ENCODE results near the gene SPTBN5. TPM values are rescaled to one million over a fixed set of nuclear protein-coding genes. Genes with fewer than 3 reads are reported as not detected.
A peak's percentile ranks its signal among the peaks of the same experiment; 100 is the strongest.

Gene SPTBN5
- total RNA-seq, 1 experiment from 2014 or later: 1.6 TPM

DNA sequence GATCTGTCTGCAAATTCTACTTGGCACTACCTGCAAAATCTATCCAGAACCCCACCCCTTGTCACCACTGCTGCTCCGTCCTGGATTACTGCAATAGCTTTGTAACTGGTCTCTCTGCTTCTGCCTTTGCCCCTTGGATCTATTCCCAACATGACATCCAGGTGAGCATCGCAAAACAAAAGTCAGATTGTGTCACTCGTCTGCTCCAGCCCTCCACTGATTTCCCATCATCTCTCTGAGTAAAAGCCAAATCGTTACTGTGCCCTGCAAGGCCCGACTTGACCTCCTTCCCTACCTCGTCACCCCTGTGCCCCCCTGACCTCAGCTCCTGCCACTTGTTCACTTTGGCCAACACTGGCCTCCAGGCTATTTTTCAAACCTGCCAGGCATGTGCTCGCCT, 9.4 kb downstream of the SPTBN5 start:
- DNase-seq (ENCODE audit: low spot score): no peak

- DNase-seq (ENCODE audit: low spot score): no peak
Measured at GRCh38 chr15:41883484-41883825, 10.4 kb downstream of the SPTBN5 start.

- DNase-seq (ENCODE audit: low spot score): no peak
Measured at GRCh38 chr15:41882689-41883483, 11.0 kb downstream of the SPTBN5 start.

- DNase-seq (ENCODE audit: low spot score): no peak
Measured at GRCh38 chr15:41881920-41882688, 11.7 kb downstream of the SPTBN5 start.

GRCh38 chr15:41881550-41881919, 12.3 kb downstream of the SPTBN5 start:
- peak; percentile 33 for DNase-seq (ENCODE audit: low spot score)

DNA sequence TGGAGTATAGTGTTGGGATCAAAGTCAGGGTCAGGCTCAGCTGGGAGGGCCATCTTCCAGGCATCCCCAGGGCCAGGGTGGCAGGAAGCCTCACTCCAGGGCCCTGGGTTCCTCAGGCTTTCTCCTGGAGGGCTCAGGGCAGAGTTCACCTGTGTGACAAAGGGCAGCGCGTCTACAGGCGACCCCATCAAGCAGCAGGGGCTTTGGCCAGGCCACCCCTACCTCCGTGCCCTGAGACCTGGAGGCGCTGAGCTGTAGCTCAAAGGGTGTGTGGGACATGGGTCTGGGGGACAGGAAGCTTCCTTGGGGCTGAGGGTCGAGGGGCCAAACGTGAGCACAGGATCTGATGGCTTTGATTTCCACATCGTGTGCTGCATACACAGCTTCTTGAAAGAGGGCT, 12.8 kb downstream of the SPTBN5 start:
- no peak for DNase-seq (ENCODE audit: low spot score)

DNA sequence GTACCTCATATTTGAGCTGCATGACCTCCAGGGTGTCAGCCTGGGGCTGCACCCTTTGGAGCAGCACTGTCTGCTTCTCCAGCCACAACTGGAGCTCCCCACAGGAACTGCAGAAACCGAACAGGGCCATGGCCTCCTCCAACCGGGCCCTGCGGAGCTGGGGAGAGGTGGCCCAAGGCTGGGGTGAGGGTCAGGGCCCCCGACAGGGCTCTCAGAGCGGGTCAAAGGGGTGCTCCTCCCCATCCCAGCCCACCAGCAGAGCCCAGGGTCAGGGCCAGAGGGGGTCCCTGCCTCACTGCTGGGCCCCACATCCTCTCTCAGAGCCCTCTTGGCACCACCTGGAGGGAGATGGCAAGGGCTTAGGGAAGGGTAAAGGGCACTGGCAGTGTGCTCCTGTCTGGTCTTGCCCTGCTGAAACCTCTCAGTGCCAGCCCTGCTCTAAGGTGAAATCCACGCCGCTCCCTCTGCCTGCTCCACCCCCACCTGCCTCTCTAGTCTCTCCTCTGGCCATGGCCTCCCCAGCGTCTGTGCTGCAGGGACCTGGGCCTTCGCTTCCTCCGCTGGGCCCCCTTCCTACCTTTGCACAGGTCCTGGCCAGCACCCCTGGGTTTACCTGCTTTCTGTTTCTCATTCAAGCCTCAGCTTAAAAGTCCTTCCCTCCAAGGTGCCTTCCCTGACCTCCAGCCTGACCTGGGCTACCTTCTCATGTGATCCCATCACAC, 13.5 kb downstream of the SPTBN5 start:
- DNase-seq (ENCODE audit: low spot score): no peak

DNA sequence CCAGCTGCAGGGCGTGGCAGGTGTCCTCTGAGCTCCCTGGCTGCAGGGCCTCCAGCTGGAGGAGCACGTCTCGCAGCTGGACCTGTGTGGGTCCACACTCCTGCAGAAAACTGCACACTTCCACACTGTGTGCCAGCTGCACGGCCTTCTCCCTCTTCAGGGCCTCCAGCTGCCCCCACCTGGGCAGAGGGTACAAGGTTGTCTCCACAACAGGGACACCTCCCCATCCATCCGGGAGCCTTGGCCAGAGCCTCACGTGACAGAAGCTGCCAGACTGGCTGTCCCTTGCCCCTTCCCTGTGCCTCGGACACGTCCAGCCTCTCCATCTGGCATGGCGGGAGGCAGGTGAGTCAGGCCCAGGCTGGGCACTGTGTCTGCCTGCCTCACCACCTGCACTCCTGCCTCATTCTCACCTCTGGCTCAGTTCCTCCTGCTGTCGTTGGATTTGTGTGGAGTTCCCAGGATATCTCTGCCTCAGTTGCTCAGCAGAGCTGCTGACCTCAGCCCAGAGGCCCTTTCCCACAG, 14.5 kb downstream of the SPTBN5 start:
- no peak for DNase-seq (ENCODE audit: low spot score)

DNA sequence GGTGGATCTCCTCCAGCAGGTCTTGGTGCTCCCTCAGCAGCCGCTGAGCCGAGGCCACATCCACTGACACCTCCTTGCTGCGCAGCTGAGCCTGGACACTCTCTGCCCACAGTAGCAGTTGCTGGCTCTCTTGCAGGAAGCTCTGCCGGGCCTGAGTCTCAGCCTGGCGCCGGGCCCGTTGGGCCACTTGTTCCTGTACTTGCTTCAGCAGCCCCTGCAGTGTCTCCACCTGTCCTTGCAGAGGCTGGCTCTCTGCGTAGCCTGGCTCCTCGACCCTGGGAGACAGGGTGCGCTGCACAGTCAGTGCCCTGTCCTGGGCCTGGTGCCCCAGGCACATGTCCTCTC, 15.5 kb downstream of the SPTBN5 start:
- DNase-seq (ENCODE audit: low spot score): no peak

DNA sequence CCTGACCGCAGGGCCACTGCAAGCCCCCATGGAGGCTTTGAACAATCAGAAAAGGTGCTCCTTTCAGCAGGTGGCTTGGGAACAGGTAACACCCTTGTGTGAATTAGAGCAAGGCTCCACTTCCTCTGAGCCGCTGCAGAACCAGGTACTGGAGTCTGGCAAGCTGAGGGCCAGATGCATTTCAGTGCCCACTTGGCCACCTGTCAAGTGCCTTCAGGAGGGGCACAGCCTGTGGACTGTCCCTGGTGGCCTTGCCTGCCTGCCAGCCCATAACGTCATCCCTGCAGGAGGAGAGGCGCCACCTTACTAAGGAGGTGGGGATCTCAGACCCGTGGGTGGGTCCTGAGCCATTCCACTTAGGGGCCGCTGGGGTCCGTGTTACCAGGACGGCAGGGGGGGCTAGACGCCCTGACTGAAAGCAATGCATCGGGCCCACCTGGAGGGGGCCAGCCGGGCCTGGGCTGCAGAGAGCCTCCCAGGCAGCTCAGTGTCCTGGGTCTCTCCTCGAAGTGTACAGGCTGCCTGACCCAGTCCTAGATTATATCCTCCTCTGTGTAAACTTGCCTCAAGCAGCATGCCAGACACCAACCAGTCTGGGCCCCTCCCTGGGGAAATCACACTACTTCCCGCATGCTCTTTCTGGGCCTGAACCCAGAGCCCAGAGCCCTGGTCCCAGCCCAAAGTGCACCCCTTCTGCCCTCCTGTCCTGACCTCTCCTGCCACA, 16.1 kb downstream of the SPTBN5 start:
- no peak for DNase-seq (ENCODE audit: low spot score)

GRCh38 chr15:41876689-41877088, 17.2 kb downstream of the SPTBN5 start:
- DNase-seq (ENCODE audit: low spot score): no peak

DNA sequence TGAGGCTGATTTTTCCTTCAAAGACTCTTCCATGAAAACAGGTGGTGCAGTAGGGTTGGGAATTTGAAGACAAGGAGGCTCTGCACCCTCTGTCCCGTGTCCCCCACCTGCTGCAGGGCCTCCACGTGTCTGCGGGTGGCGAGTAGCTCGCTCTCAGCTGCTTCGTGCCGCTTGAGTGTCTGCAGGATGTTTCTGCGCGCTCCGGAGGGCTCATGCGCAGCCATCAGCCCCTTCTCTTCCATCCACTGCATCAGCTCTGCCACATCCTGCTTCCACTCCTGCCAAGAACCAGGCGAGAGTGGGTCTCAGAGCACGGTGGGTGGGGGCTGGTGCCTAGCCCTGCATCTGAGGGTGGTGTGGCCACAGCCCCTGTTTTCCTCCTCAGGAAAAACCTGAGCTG, 17.8 kb downstream of the SPTBN5 start:
- no peak for DNase-seq (ENCODE audit: low spot score)

GRCh38 chr15:41874736-41875135, 19.1 kb downstream of the SPTBN5 start:
- DNase-seq (ENCODE audit: low spot score): no peak

DNA sequence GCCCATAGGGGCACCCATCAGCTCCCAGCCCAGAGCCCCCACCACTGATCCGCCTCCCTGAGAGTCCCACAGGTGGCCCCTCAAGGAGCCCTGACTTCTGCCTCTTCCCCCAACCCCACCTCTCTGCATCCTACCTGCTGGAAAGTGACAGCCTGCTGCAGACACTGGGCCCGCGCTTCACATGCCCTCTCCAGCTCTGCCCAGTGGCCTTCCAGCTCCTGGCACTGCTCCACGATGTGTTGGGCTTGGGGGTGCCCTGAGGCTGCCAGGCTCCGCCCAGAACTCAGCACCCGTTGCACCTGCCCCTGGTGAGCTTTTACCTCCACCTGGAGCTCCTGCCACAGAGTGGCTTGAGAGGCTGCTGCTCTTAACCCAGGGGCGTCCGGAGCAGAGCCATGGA, 20.1 kb downstream of the SPTBN5 start:
- no peak for DNase-seq (ENCODE audit: low spot score)

- DNase-seq (ENCODE audit: low spot score): no peak
Measured at GRCh38 chr15:41872166-41872747, 21.6 kb downstream of the SPTBN5 start.

DNA sequence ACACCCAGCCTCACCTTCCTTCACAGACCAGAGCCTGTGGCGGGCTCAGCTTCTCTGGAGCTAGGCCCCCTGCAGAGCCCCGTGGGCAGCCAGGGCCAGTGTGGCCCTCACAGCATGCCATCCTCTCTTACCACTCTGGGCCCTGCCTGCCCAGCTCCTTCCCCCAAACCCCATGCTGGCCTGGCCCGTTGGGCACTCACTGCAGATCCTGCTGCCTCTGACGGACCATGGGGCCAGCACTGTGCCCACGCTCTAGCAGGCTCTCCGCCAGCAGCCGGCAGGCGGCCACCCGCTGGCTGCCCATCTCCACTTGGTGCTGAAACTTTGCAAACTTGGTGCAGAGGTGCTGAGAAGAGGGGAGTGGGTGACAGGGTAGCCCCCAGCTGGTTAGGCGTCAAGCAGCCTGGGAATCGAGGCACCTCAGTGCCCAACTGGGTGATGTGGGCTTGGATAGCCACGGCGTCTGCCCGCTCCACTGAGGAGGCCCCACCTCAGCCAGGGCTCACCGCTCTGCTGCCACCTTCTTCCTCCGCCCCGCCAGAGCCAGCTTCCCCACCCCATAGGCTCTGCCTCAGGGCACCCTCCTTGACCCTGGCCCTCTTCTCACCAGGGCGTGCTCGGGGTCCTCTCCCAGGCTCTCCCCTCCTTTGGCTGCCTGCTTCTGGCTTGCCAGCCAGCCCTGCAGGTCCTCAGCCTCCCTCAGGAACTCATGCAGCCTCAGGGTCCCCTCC, 22.5 kb downstream of the SPTBN5 start:
- no peak for DNase-seq (ENCODE audit: low spot score)

GRCh38 chr15:41870689-41871081, 23.2 kb downstream of the SPTBN5 start:
- no peak for DNase-seq (ENCODE audit: low spot score)

DNA sequence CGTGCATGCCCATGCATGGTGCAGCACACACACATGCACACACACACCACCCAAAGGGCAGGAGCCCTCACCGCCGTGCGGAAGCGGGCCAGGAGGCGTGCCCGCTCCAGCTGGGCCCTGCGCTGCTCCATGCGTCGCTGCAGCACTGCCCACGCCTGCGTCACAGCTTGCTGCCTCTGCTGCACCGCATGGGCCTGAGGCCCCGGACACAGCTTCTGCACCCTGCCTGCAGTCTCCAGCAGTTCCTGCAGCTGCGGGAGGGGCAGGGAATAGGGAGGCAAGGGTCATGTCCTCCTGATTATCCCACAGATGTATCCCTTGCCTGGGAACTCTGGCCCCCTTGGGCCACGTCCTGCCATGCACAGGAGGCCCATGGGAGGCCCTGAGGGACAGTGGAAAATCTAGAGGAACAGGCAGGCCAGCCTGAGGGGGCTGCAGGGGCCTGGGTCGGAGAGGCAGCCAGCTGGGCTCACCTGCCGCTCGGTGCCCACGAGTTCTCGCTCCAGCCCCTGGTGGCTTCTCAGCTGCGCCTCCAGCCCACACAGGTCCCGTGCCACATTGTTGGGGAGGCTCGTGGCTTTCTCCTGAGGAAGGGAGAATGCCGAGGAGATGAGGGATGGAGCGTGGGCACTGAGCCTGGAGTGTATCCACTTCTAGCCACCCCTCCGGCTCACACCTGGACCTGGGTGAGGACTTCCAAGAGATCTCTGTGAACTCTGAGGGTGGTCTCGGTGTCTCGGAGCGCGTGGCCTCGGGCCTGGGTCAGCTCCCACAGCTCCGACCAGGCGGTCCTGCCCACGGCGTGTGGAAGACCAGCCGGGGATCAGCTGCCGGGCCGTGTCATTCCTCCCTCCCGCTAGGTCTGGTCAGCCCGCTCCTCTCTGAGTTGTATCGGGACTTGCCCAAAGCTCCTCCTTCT, 23.8 kb downstream of the SPTBN5 start:
- no peak for DNase-seq (ENCODE audit: low spot score)

GRCh38 chr15:41868321-41868720, 25.5 kb downstream of the SPTBN5 start:
- no peak for DNase-seq (ENCODE audit: low spot score)

Data from HT-29 (cell line).